GM18526 (cell line): ENCODE data around the gene FAM219A.

ENCODE experiments used
- POLR2A ChIP-seq: IDR thresholded peaks from 3 replicates; pipeline ENCODE4 v1.6.1; 2011; ENCODE audit not compliant: insufficient read length; ENCODE audit errors: extremely low read depth

FAM219A gene

GRCh38 chr9:34365282-34365681, 93.1 kb downstream of the FAM219A start:
- TF ChIP-seq POLR2A = no peak

GRCh38 chr9:34363619-34364351, 94.6 kb downstream of the FAM219A start:
- TF ChIP-seq POLR2A = no peak

- no peak for TF ChIP-seq POLR2A
Measured at GRCh38 chr9:34362614-34363214, 95.7 kb downstream of the FAM219A start.

GRCh38 chr9:34349324-34349723, 109.0 kb downstream of the FAM219A start:
- TF ChIP-seq POLR2A = no peak
